Keratinocyte (primary cell): ENCODE results near the gene SELENON. TPM values are rescaled to one million over a fixed set of nuclear protein-coding genes. Genes with fewer than 3 reads are reported as not detected.

Experiments used
- DNase-seq: peaks from one replicate; pipeline ENCODE4 v3.0.0-alpha.2; 2011; ENCODE audit warnings: low read depth, missing footprints, low spot score
- FAIRE-seq: peaks from 2 replicates; lab custom pipeline; 2011; peaks lifted over from hg19 to GRCh38; lab: Jason Lieb, UNC
- H2AFZ ChIP-seq: 2 replicates; pipeline ENCODE4 v1.6.0; 2012; ENCODE audit warnings: low read length, control low read depth, inconsistent platforms; ENCODE audit not compliant: control insufficient read depth
- H3K27ac ChIP-seq: 2 replicates; pipeline ENCODE4 v1.5.1; 2011; ENCODE audit warnings: low read length; ENCODE audit not compliant: control insufficient read depth, insufficient read depth
- H3K27me3 ChIP-seq: 3 replicates; pipeline ENCODE4 v1.6.0; 2011; ENCODE audit warnings: low read length; ENCODE audit not compliant: control insufficient read depth, insufficient read depth; ENCODE audit errors: extremely low read depth
- H3K36me3 ChIP-seq, 2 experiments: 2 replicates in 1 of 2; 3 replicates in 1 of 2; pipeline ENCODE4 v1.5.1; 2011; ENCODE audit warnings: low read length in 2 of 2, mild to moderate bottlenecking in 1 of 2; ENCODE audit not compliant: control insufficient read depth in 2 of 2, insufficient read depth in 2 of 2; ENCODE audit errors: extremely low read depth in 1 of 2
- H3K4me1 ChIP-seq: 3 replicates; pipeline ENCODE4 v1.5.1; 2011; ENCODE audit warnings: low read length; ENCODE audit not compliant: control insufficient read depth, insufficient read depth; ENCODE audit errors: extremely low read depth
- H3K4me2 ChIP-seq: 3 replicates; pipeline ENCODE4 v1.6.0; 2011; ENCODE audit warnings: low read depth, low read length; ENCODE audit not compliant: control insufficient read depth, insufficient read depth; ENCODE audit errors: extremely low read depth
- H3K4me3 ChIP-seq, 3 experiments: fragments of 200-600 bp in 1 of 3; sonication (generic) in 1 of 3; 2 replicates in 2 of 3; 3 replicates in 1 of 3; pipeline ENCODE4 v1.5.1; 2011 to 2016; ENCODE audit warnings: low read length in 3 of 3, mild to moderate bottlenecking in 3 of 3, control low read depth in 2 of 3, inconsistent platforms in 1 of 3, low read depth in 1 of 3, mixed read lengths in 1 of 3, mixed run types in 1 of 3, moderate library complexity in 1 of 3; ENCODE audit not compliant: control insufficient read depth in 2 of 3, insufficient read depth in 2 of 3; ENCODE audit errors: extremely low read depth in 1 of 3
- H3K79me2 ChIP-seq: 2 replicates; pipeline ENCODE4 v1.6.0; 2012; ENCODE audit warnings: low read length; ENCODE audit not compliant: control insufficient read depth, insufficient read depth
- H3K9ac ChIP-seq: 3 replicates; pipeline ENCODE4 v1.6.0; 2011; ENCODE audit warnings: low read length; ENCODE audit not compliant: control insufficient read depth, insufficient read depth; ENCODE audit errors: extremely low read depth
- H3K9me1 ChIP-seq: 3 replicates; pipeline ENCODE4 v1.6.0; 2011; ENCODE audit warnings: low read length; ENCODE audit not compliant: control insufficient read depth, insufficient read depth; ENCODE audit errors: extremely low read depth
- H3K9me3 ChIP-seq: 2 replicates; pipeline ENCODE4 v1.5.1; 2012; ENCODE audit warnings: low read depth, low read length; ENCODE audit not compliant: control insufficient read depth
- H4K20me1 ChIP-seq: 3 replicates; pipeline ENCODE4 v1.6.0; 2011; ENCODE audit warnings: low read length; ENCODE audit not compliant: control insufficient read depth, insufficient read depth; ENCODE audit errors: extremely low read depth
- CTCF ChIP-seq, 3 experiments: IDR thresholded peaks in 1 of 3; conservative IDR thresholded peaks in 1 of 3; optimal IDR thresholded peaks in 1 of 3; 2 replicates in 2 of 3; 3 replicates in 1 of 3; pipeline versions ENCODE3 to v1.5.1; 2011; ENCODE audit warnings: low read length in 3 of 3, mild to moderate bottlenecking in 3 of 3, moderate library complexity in 2 of 3, control low read depth in 1 of 3, inconsistent platforms in 1 of 3; ENCODE audit not compliant: insufficient read depth in 2 of 3; ENCODE audit errors: extremely low read depth in 1 of 3
- EZH2 ChIP-seq: IDR thresholded peaks from one replicate; pipeline ENCODE4 v1.6.1; 2012; ENCODE audit warnings: inconsistent platforms, mild to moderate bottlenecking, low read length, moderate library complexity
- dilution Hi-C: fragments of 300-500 bp; cut with MboI; formaldehyde crosslinking; loops from one replicate; pipeline ENCODE4 v1.7.0; 2020; ENCODE audit warnings: low sequenced_read_pairs; ENCODE audit not compliant: extremely low pct_ligation_motif_present
- polyA minus RNA-seq, 3 experiments: library from RNA; depleted of rRNA, polyadenylated mRNA; stranded (reverse); fragments of >200 nt; gene quantifications; 1 replicate in 1 of 3; 2 replicates in 1 of 3; 3 replicates in 1 of 3; pipeline ENCODE4 v1.2.3, GENCODE V29; 2011
- polyA plus RNA-seq, 5 experiments: library from polyadenylated mRNA; depleted of rRNA in 3 of 5; stranded (reverse) in 3 of 5; stranded (forward) in 1 of 5; unstranded in 1 of 5; fragments of >200 nt; gene quantifications; 1 replicate in 1 of 5; 2 replicates in 3 of 5; 3 replicates in 1 of 5; pipeline versions ENCODE4 v1.2.1 to v1.2.3, GENCODE V29; 2011 to 2012; ENCODE audit warnings: missing spikeins in 2 of 5, low read depth in 1 of 5, low replicate concordance in 1 of 5

SELENON gene
- polyA plus RNA-seq (13.4 to 56.3 TPM (median 15.4 TPM) in 3 replicates), polyA minus RNA-seq (22.0 to 167 TPM (median 24.1 TPM) in 3 replicates)
- 1.7 TPM for polyA plus RNA-seq (2011; ENCODE audit: low read depth)
- 33.8 and 43.7 TPM in 2 replicates for polyA plus RNA-seq (2011; cell fraction: cytosol; rRNA removed)
- 53.2 and 65.0 TPM in 2 replicates for polyA plus RNA-seq (2011; cell fraction: nucleus; rRNA removed)
- polyA plus RNA-seq (2012; ENCODE audit: low replicate concordance): 16.7 and 65.0 TPM in 2 replicates
- 43.0 TPM for polyA minus RNA-seq (2011; cell fraction: cytosol; rRNA and poly(A)+ RNA removed)
- polyA minus RNA-seq (2011; cell fraction: nucleus; rRNA and poly(A)+ RNA removed): 30.9 and 42.4 TPM in 2 replicates

GRCh38 chr1:25799935-25800702 is at the start of gene SELENON:
Gene SELENON (plus strand): TSS chr1:25800193. CDS start chr1:25800231, 38 bp downstream.
- TF ChIP-seq EZH2: no peak
- no peak for TF ChIP-seq CTCF (optimal IDR thresholded peaks at IDR 0.05 in 1 of 3, IDR thresholded peaks at IDR 0.05 in 1 of 3, conservative IDR thresholded peaks at IDR 0.05 in 1 of 3; ENCODE audit: extremely low read depth in 1 of 3, insufficient read depth in 2 of 3, low read length in 3 of 3)
- peaks cover 0 to 1% of the 10 kb centered on the region in 2 experiments for H3K36me3 ChIP-seq
- H2AFZ ChIP-seq: peak within 1 kb of the TSS; percentile 78
- H3K4me2 ChIP-seq: peak within 1 kb of the TSS; percentile 89
- no peak for DNase-seq
- H3K9me1 ChIP-seq: no peaks in the 10 kb centered on the region
- peak within 1 kb of the TSS; percentile 47 for H3K27ac ChIP-seq
- FAIRE-seq: no peak
- H3K79me2 ChIP-seq: peaks cover 3% of the 10 kb centered on the region
- peak within 1 kb of the TSS; percentile 77 for H3K9ac ChIP-seq
- peak within 1 kb of the TSS; percentile 58 to 79 (median 71) for H3K4me3 ChIP-seq
- dilution Hi-C loops: no loop called here
- H3K27me3 ChIP-seq: no peaks in the 10 kb centered on the region
- H3K4me1 ChIP-seq: peaks cover 14% of the 10 kb centered on the region
- H4K20me1 ChIP-seq: no peaks in the 10 kb centered on the region
- H3K9me3 ChIP-seq: no peaks in the 10 kb centered on the region

GRCh38 chr1:25750923-25751605 is 48.9 kb upstream of the SELENON start:
- no peak for FAIRE-seq
- no peaks in the 10 kb centered on the region for H3K9me3 ChIP-seq
- no peaks in the 10 kb centered on the region for H4K20me1 ChIP-seq
- no peaks in the 10 kb centered on the region for H3K79me2 ChIP-seq
- H3K27ac ChIP-seq: no peak overlapping the region
- peaks cover 17% of the 10 kb centered on the region for H3K4me1 ChIP-seq
- H3K4me3 ChIP-seq: no peak overlapping the region
- H3K36me3 ChIP-seq: no peaks in the 10 kb centered on the region
- no peak for DNase-seq
- TF ChIP-seq CTCF (optimal IDR thresholded peaks at IDR 0.05 in 1 of 3, IDR thresholded peaks at IDR 0.05 in 1 of 3, conservative IDR thresholded peaks at IDR 0.05 in 1 of 3; ENCODE audit: extremely low read depth in 1 of 3, insufficient read depth in 2 of 3, low read length in 3 of 3): no peak
- dilution Hi-C loops: no loop called here
- H3K9me1 ChIP-seq: peaks cover 2% of the 10 kb centered on the region
- H3K27me3 ChIP-seq: no peaks in the 10 kb centered on the region
- H2AFZ ChIP-seq: no peak overlapping the region
- H3K9ac ChIP-seq: no peak overlapping the region
- H3K4me2 ChIP-seq: no peak overlapping the region
